GM12872 (cell line): ENCODE data around the gene WDR35.

Experiments used
- TF ChIP-seq, protein P1 (sequence below): IDR thresholded peaks from 3 replicates; pipeline ENCODE4 v1.5.1; 2011; ENCODE audit warnings: low read depth, mild to moderate bottlenecking, low read length, moderate library complexity; ENCODE audit not compliant: insufficient read depth

Gene WDR35

DNA sequence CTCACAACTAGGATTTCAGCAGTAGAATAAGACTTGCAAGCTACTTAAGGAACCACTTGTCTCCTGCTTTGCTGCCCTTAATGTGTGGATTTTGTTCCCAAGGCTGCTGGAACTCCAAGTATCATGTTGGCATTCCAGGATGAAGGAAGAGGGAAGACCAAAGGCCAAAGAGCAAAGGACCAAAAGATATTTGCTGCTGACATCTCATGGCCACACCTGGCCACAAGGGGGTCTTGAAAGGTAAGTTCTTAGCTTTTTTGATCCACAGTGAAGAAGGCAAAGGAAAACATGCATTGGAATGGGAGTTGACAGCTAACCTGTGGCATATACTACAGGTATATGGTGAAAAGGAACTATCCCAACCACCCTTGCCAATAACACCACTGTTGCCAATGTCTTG is 26.4 kb upstream of the WDR35 start:
- TF ChIP-seq, protein P1, sequence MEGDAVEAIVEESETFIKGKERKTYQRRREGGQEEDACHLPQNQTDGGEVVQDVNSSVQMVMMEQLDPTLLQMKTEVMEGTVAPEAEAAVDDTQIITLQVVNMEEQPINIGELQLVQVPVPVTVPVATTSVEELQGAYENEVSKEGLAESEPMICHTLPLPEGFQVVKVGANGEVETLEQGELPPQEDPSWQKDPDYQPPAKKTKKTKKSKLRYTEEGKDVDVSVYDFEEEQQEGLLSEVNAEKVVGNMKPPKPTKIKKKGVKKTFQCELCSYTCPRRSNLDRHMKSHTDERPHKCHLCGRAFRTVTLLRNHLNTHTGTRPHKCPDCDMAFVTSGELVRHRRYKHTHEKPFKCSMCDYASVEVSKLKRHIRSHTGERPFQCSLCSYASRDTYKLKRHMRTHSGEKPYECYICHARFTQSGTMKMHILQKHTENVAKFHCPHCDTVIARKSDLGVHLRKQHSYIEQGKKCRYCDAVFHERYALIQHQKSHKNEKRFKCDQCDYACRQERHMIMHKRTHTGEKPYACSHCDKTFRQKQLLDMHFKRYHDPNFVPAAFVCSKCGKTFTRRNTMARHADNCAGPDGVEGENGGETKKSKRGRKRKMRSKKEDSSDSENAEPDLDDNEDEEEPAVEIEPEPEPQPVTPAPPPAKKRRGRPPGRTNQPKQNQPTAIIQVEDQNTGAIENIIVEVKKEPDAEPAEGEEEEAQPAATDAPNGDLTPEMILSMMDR: peak; percentile 26; the same call in 1 of the 3 replicates

- TF ChIP-seq, protein P1: peak; percentile 50
Observed at GRCh38 chr2:20015482-20016083, 25.7 kb upstream of the WDR35 start.

DNA sequence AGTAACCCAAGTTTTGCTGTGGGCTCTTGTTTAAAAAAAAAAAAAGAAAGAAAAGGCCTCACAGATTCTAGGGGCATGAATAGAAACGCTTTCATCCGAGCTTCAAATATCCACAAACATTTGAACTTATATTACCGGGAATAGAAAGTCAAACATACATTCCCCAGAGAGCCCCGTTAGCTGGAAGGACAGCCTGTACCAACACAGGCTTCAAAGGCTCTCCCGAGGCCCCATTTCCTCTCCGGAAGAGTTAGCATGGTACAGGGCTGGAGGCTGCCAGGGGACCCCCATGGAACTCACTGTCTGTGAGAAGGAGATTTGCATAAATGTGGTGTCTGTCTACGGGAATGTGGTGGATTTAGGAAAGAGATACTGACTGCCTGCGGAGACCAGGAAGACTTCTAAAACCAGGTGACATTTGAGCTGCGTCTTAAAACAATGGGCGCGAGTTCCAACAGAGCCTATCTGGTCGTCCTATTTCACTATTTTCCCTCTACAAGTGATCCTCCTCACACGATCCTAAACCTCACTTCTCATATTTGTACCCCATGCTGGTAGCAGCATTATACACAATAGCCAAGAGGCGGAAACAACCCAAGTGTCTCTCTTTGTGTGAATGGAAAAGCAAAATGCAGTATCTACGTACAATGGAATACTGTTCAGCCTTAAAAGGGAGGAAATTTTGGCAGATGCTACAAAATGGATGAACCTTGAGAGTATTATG is 23.4 kb upstream of the WDR35 start:
- TF ChIP-seq, protein P1: no peak

DNA sequence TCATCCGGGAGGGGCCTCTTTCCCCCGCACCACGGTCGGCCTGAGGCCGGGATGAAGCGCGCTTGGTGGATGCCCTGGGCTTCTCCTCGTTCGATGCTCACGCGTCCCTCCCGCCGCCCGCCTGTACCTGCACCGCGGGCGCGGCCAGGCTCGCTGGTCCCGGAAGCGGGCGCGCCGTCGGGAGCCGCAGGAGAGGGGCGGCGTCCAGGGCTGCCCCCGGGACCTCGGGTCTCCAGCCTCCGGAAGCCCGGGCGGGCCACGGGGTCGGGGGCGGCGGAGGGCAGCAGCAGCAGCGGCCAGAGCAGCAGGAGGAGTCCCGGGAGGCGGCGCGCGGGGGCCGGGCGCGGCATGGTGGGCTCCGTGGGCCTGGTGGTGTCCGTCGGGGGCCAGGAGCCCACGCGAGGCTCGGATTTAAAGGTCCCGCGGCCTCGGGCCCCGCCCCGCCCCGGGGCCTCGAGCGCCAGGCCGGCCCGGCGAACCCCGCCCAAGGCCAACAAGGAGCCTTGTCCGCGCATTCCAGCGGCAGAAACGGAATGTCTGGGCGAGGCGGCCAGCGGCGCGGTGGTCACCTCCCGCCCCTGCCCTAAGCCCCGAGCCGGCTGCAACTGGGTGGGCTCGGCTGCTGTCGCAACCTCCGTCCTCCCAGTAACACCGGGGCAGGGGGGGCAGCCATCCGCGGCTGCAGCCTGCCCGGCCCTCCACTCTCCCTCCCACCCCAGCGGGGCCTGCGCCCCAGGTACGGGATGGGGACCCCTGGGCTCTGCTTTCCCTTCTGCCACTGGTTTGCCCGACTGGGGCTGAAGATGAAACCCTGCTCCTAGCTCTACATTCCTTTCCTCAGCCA is 22.6 kb upstream of the WDR35 start, which contains the start of gene MATN3:
MATN3 (minus strand) TSS at position 387 of the 844 bp plus-strand sequence; CDS start at position 350, 37 bp downstream.
- TF ChIP-seq, protein P1: no peak

DNA sequence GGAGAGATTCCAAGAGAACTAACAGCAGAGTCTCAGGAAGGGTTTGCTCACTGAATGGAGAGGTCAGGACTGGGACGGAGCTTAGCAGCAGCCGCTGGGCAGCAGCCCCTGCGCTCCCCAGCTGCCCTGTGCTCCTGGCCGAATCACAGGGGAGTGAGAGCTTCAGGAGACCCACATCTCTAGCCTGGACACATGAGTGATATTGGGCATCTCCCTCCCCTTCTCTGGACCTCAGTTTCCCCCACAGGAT is 22.1 kb upstream of the WDR35 start:
- TF ChIP-seq, protein P1: no peak

DNA sequence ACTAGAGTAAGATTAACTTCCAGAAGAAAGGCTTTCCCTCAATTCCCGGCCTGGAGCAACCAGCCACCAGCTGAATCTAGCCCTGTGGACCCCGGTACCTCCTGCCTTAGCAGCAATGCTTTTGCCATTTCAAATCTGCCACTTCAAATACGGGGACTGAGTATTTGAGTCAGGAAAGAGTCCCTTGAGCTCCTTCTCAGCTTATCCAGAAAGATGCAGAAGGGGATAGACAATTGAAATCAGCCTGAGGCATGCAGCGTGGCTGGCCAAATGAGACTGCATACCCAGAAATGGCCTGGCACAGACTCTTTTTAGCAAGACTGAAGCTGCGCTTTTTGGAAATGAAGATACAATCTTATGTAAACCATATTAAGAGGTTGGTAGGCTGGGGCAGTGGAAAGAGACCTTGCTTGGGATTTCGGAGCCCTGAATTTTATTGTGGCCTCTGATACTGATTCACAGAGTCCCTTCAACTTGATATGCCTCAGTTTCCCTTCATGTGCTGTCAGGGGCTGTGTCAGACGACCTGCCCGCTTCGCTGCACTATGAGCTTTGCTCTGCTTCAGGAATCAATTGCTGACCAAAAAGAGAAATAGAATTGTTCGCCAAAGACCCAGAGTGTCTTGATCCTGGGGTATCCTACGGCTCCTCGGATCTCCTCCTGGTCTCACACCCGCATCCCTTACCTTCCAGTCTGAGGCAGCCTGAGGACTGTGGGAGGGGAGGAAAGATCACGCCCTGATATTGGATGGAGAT is 21.5 kb upstream of the WDR35 start:
- TF ChIP-seq, protein P1: no peak

DNA sequence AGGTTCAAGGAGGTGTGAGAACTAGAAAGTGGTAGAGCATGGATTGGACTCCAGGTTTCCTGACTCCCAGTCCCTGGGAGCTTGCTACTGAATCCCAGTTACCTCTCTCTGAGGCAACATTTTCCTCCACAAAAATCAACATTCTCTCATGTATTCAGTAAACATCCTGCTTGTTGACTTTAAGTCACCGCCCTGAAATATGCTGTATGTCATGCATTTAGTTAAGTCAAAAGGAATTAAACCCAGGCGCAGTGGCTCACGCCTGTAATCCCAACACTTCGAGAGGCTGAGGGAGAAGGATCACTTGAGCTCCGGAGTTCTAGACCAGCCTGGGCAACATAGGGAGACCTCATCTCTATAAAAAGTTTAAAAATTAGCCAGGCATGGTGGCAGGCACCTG is 18.8 kb upstream of the WDR35 start:
- TF ChIP-seq, protein P1: no peak
